Ovary (tissue), 3 donors: ENCODE results near the gene TRMO.

Source experiments
- CTCF ChIP-seq, 3 donors: fragments of 450-650 bp in 2 of 3; fragments of 200-600 bp in 1 of 3; IDR thresholded peaks; one replicate each; pipeline versions ENCODE4 v1.5.1 to v1.8.0; 2016 to 2022; ENCODE audit warnings: antibody characterized with exemption in 3 of 3, mild to moderate bottlenecking in 1 of 3
- EP300 ChIP-seq: sonication (generic); formaldehyde crosslinking; IDR thresholded peaks from one replicate; pipeline ENCODE4 v1.6.1; 2017; ENCODE audit warnings: antibody characterized with exemption
- POLR2A ChIP-seq: fragments of 450-650 bp; IDR thresholded peaks from one replicate; pipeline ENCODE4 v1.6.1; 2017; ENCODE audit warnings: antibody characterized with exemption, mild to moderate bottlenecking, moderate library complexity
- donor health status: DM: no; HTN: no; CAD: no.

- TF ChIP-seq CTCF (IDR thresholded peaks at IDR 0.05) (no peak), POLR2A (no peak), EP300 (no peak)
Observed at GRCh38 chr9:97900738-97901565, 21.3 kb downstream of the TRMO start.
